H9 (cell line): Measurements from ENCODE around the gene EHBP1L1. TPM values are rescaled to one million over a fixed set of nuclear protein-coding genes. Genes with fewer than 3 reads are reported as not detected.

Source experiments
- DNase-seq: peaks from one replicate; pipeline ENCODE4 v3.0.0-alpha.2; 2017
- H2AFZ ChIP-seq: one replicate; pipeline ENCODE4 v1.6.1; 2013; ENCODE audit warnings: mild to moderate bottlenecking, low read length, control low read depth, moderate library complexity
- H2AK5ac ChIP-seq: 2 replicates; pipeline ENCODE4 v1.6.1; 2013; ENCODE audit warnings: low read length, control low read depth, mixed read lengths; ENCODE audit not compliant: insufficient read length
- H2BK120ac ChIP-seq: one replicate; pipeline ENCODE4 v1.6.1; 2013; ENCODE audit warnings: low read depth, mild to moderate bottlenecking, low read length, control low read depth, inconsistent platforms; ENCODE audit not compliant: poor library complexity, severe bottlenecking
- H2BK12ac ChIP-seq: 2 replicates; pipeline ENCODE4 v1.6.1; 2013; ENCODE audit warnings: low read length, control low read depth, mixed read lengths, low read depth; ENCODE audit not compliant: insufficient read length
- H2BK15ac ChIP-seq: 2 replicates; pipeline ENCODE4 v1.6.1; 2013; ENCODE audit warnings: low read depth, low read length, control low read depth
- H2BK20ac ChIP-seq: one replicate; pipeline ENCODE4 v1.6.1; 2013; ENCODE audit warnings: low read depth, mild to moderate bottlenecking, low read length, control low read depth, inconsistent platforms; ENCODE audit not compliant: poor library complexity, severe bottlenecking
- H2BK5ac ChIP-seq: 2 replicates; pipeline ENCODE4 v1.6.1; 2013; ENCODE audit warnings: low read length, control low read depth, mixed read lengths; ENCODE audit not compliant: insufficient read length
- H3K14ac ChIP-seq: 2 replicates; pipeline ENCODE4 v1.6.1; 2013; ENCODE audit warnings: low read length, control low read depth; ENCODE audit not compliant: insufficient read depth
- H3K18ac ChIP-seq: 2 replicates; pipeline ENCODE4 v1.6.1; 2013; ENCODE audit warnings: low read depth, mild to moderate bottlenecking, mixed read lengths, low read length, control low read depth; ENCODE audit not compliant: insufficient read length
- H3K23ac ChIP-seq: 2 replicates; pipeline ENCODE4 v1.6.1; 2013; ENCODE audit warnings: low read length, control low read depth, mixed read lengths, low read depth; ENCODE audit not compliant: insufficient read length
- H3K23me2 ChIP-seq: 2 replicates; pipeline ENCODE4 v1.6.1; 2013; ENCODE audit warnings: low read depth, mild to moderate bottlenecking, mixed read lengths, low read length, control low read depth; ENCODE audit not compliant: insufficient read length, poor library complexity, severe bottlenecking
- H3K27ac ChIP-seq: 2 replicates; pipeline ENCODE4 v1.5.1; 2013; ENCODE audit warnings: low read length, control low read depth, mixed read lengths, low read depth; ENCODE audit not compliant: insufficient read length
- H3K27me3 ChIP-seq: 2 replicates; pipeline ENCODE4 v1.6.1; 2013; ENCODE audit warnings: low read length, control low read depth, inconsistent platforms; ENCODE audit not compliant: insufficient read depth
- H3K4ac ChIP-seq: 2 replicates; pipeline ENCODE4 v1.6.1; 2013; ENCODE audit warnings: low read depth, mild to moderate bottlenecking, control low read depth, inconsistent platforms, low read length, moderate library complexity
- H3K4me1 ChIP-seq: 2 replicates; pipeline ENCODE4 v1.6.1; 2013; ENCODE audit warnings: low read length, control low read depth, inconsistent platforms; ENCODE audit not compliant: insufficient read depth
- H3K4me2 ChIP-seq: 2 replicates; pipeline ENCODE4 v1.6.1; 2013; ENCODE audit warnings: low read length, control low read depth, mixed read lengths; ENCODE audit not compliant: insufficient read length, insufficient read depth
- H3K56ac ChIP-seq: 2 replicates; pipeline ENCODE4 v1.6.1; 2013; ENCODE audit warnings: low read depth, mild to moderate bottlenecking, mixed read lengths, low read length, control low read depth; ENCODE audit not compliant: insufficient read length
- H3K79me1 ChIP-seq: 2 replicates; pipeline ENCODE4 v1.6.1; 2013; ENCODE audit warnings: low read depth, mild to moderate bottlenecking, moderate library complexity, low read length, control low read depth, inconsistent platforms; ENCODE audit not compliant: insufficient read depth, poor library complexity, severe bottlenecking
- H3K79me2 ChIP-seq: 2 replicates; pipeline ENCODE4 v1.6.1; 2013; ENCODE audit warnings: low read length, control low read depth, inconsistent platforms; ENCODE audit not compliant: insufficient read depth
- H3K9ac ChIP-seq: 2 replicates; pipeline ENCODE4 v1.6.1; 2013; ENCODE audit warnings: low read length, control low read depth, mixed read lengths; ENCODE audit not compliant: insufficient read length; ENCODE audit errors: extremely low read depth
- H3K9me3 ChIP-seq: one replicate; pipeline ENCODE4 v1.6.1; 2013; ENCODE audit warnings: low read depth, low read length, inconsistent platforms; ENCODE audit not compliant: control insufficient read depth
- H3T11ph ChIP-seq: one replicate; pipeline ENCODE4 v1.6.1; 2013; ENCODE audit warnings: mild to moderate bottlenecking, low read length, control low read depth, inconsistent platforms
- H4K20me1 ChIP-seq: one replicate; pipeline ENCODE4 v1.6.1; 2013; ENCODE audit not compliant: control insufficient read depth, insufficient read length, insufficient read depth
- H4K5ac ChIP-seq: 2 replicates; pipeline ENCODE4 v1.6.1; 2013; ENCODE audit warnings: low read depth, mild to moderate bottlenecking, mixed read lengths, low read length, control low read depth; ENCODE audit not compliant: insufficient read length
- H4K8ac ChIP-seq: replicated peaks from 2 replicates; pipeline ENCODE4 v1.6.1; 2013; ENCODE audit warnings: low read length, control low read depth, mixed read lengths, low read depth; ENCODE audit not compliant: insufficient read length
- H4K91ac ChIP-seq: 2 replicates; pipeline ENCODE4 v1.6.1; 2013; ENCODE audit warnings: low read depth, mild to moderate bottlenecking, moderate library complexity, mixed read lengths, low read length, control low read depth; ENCODE audit not compliant: insufficient read length
- H3K27ac Mint-ChIP-seq, 3 experiments: 2 replicates in 2 of 3; 3 replicates in 1 of 3; pipeline ENCODE4 v1.8.0; 2020 to 2021; ENCODE audit warnings: mixed read lengths in 3 of 3, mild to moderate bottlenecking in 1 of 3, moderate library complexity in 1 of 3
- H3K27me3 Mint-ChIP-seq: 2 replicates; pipeline ENCODE4 v1.8.0; 2021; ENCODE audit warnings: low read depth, mild to moderate bottlenecking, moderate library complexity, mixed read lengths
- H3K36me3 Mint-ChIP-seq, 3 experiments: 2 replicates in 2 of 3; 3 replicates in 1 of 3; pipeline ENCODE4 v1.8.0; 2020 to 2021; ENCODE audit warnings: low read depth in 3 of 3, mixed read lengths in 3 of 3; ENCODE audit not compliant: insufficient read depth in 1 of 3
- H3K4me1 Mint-ChIP-seq, 2 experiments: 2 replicates each; pipeline ENCODE4 v1.8.0; 2020; ENCODE audit warnings: mixed read lengths in 2 of 2
- H3K4me3 Mint-ChIP-seq, 2 experiments: 2 replicates in 1 of 2; 3 replicates in 1 of 2; pipeline ENCODE4 v1.8.0; 2020 to 2021; ENCODE audit warnings: mild to moderate bottlenecking in 2 of 2, mixed read lengths in 2 of 2, moderate library complexity in 1 of 2
- H3K9me3 Mint-ChIP-seq, 2 experiments: 2 replicates in 1 of 2; 3 replicates in 1 of 2; pipeline ENCODE4 v1.8.0; 2020; ENCODE audit warnings: mild to moderate bottlenecking in 2 of 2, mixed read lengths in 2 of 2, moderate library complexity in 1 of 2
- CTCF ChIP-seq: fragments of 200-600 bp; sonication (generic); conservative IDR thresholded peaks from 3 replicates; pipeline ENCODE4 v1.8.0; 2021; ENCODE audit warnings: antibody characterized with exemption, mild to moderate bottlenecking
- WGBS: extraction: QIAGEN DNeasy Blood & Tissue Kit; methylation state at CpG from one replicate; pipeline ENCODE4 v1.1.7; 2013; ENCODE audit warnings: missing lambda C conversion rate, low lambda C conversion rate, mixed read lengths; ENCODE audit not compliant: insufficient read length; ENCODE audit errors: extremely low coverage; 5-methylcytosine and 5-hydroxymethylcytosine counted together
- total RNA-seq: library from RNA; stranded (reverse); gene quantifications from 2 replicates; pipeline ENCODE4 v1.2.1, GENCODE V29; 2021

EHBP1L1 gene
- total RNA-seq, 1 experiment from 2014 or later: 13.8 TPM

- Histone ChIP-seq H3K9ac (no peak overlapping the region), H2AFZ (no peak overlapping the region), H3K79me2 (no peaks in the 10 kb centered on the region), H2BK15ac (no peak overlapping the region), H3K9me3 (no peaks in the 10 kb centered on the region), H4K8ac (no peak overlapping the region), H3T11ph (no peak overlapping the region), H4K5ac (no peak overlapping the region), H3K4me2 (no peak overlapping the region), H3K56ac (no peak overlapping the region), H2BK12ac (no peak overlapping the region), H3K4ac (no peak overlapping the region), H3K14ac (no peak overlapping the region), H3K23ac (no peak overlapping the region), H4K20me1 (no peaks in the 10 kb centered on the region), H3K27me3 (no peaks in the 10 kb centered on the region), H3K18ac (no peak overlapping the region), H4K91ac (no peak overlapping the region), H3K79me1 (no peaks in the 10 kb centered on the region), H2BK120ac (no peak overlapping the region), H3K4me1 (no peaks in the 10 kb centered on the region; the same call in 1 of the 2 replicates), H3K27ac (no peak overlapping the region), H3K23me2 (peaks cover 5% of the 10 kb centered on the region), H2BK5ac (no peak overlapping the region), H2BK20ac (no peak overlapping the region), H2AK5ac (no peak overlapping the region)
- Mint-ChIP-seq H3K36me3 (peaks cover 16 to 42% (median 37%) of the 10 kb centered on the region in 3 experiments; a peak in 6 of 7 replicates), H3K27me3 (no peaks in the 10 kb centered on the region), H3K4me1 (peaks cover 17 to 18% of the 10 kb centered on the region in 2 experiments), H3K9me3 (no peaks in the 10 kb centered on the region), H3K4me3 (no peak overlapping the region), H3K27ac (no peak overlapping the region)
- WGBS: no CpG with 5 or more reads among the region's 11 CpGs
- no peak for TF ChIP-seq CTCF
- no peak for DNase-seq
These were observed 58.6 kb downstream of the EHBP1L1 start for GRCh38 chr11:65634440-65634839.
